H1 (cell line): ENCODE results near the gene FAM98A. TPM values are rescaled to one million over a fixed set of nuclear protein-coding genes. Genes with fewer than 3 reads are reported as not detected.

Experiments used
- RBBP5 ChIP-seq: IDR thresholded peaks from 2 replicates; pipeline ENCODE4 v1.7.1; 2012; ENCODE audit warnings: low read depth, mild to moderate bottlenecking, inconsistent platforms, low read length, moderate library complexity, borderline replicate concordance
- polyA plus RNA-seq, 7 experiments: library from polyadenylated mRNA; depleted of rRNA in 3 of 7; stranded (reverse) in 5 of 7; unstranded in 2 of 7; fragments of >200 nt in 5 of 7; fragments of 200-250 nt in 2 of 7; gene quantifications; 1 replicate in 5 of 7; 2 replicates in 1 of 7; 4 replicates in 1 of 7; pipeline versions ENCODE4 v1.2.1 to v1.2.3, GENCODE V29; 2011 to 2013; ENCODE audit warnings: missing spikeins in 2 of 7, mixed read lengths in 2 of 7
- total RNA-seq: library from RNA; stranded (reverse); fragmentation: NEBNext Ultra II Directional; extraction: Animal tissue kit (Norgen Biotek cat#: 25700); gene quantifications from 2 replicates; pipeline ENCODE4 v1.2.1, GENCODE V29; 2021

The FAM98A gene
- total and polyA plus RNA-seq, 2 of the 8 experiments (the other 6 are each of a cell fraction or from before 2014, with no cell fraction given), result 53.2 to 103 TPM

- TF ChIP-seq RBBP5, result no peak
Measured at GRCh38 chr2:33617401-33617800, 18.3 kb upstream of the FAM98A start (continued).
